Duodenal mucosa (tissue), 2 donors: ENCODE results near the gene FAIM2.

Experiments used
- H3K27ac ChIP-seq: one replicate; pipeline ENCODE4 v1.7.0; 2013; ENCODE audit warnings: low read depth, low read length
- H3K27me3 ChIP-seq, 2 donors: one replicate each; pipeline ENCODE4 v1.7.0; 2013; ENCODE audit warnings: low read length in 2 of 2, control low read depth in 1 of 2; ENCODE audit not compliant: insufficient read depth in 2 of 2, control insufficient read depth in 1 of 2
- H3K36me3 ChIP-seq, 2 donors: one replicate each; pipeline ENCODE4 v1.7.0; 2013; ENCODE audit warnings: low read length in 2 of 2, control low read depth in 1 of 2; ENCODE audit not compliant: insufficient read depth in 2 of 2, control insufficient read depth in 1 of 2
- H3K4me1 ChIP-seq, 2 donors: one replicate each; pipeline ENCODE4 v1.7.0; 2013; ENCODE audit warnings: low read length in 2 of 2, control low read depth in 1 of 2; ENCODE audit not compliant: insufficient read depth in 2 of 2, control insufficient read depth in 1 of 2
- H3K4me3 ChIP-seq, 2 donors: one replicate each; pipeline ENCODE4 v1.7.0; 2013; ENCODE audit warnings: low read length in 2 of 2, low read depth in 1 of 2
- H3K9ac ChIP-seq, 2 donors: one replicate each; pipeline ENCODE4 v1.7.0; 2013; ENCODE audit warnings: low read length in 2 of 2, low read depth in 1 of 2
- H3K9me3 ChIP-seq, 2 donors: one replicate each; pipeline ENCODE4 v1.7.0; 2013; ENCODE audit warnings: low read length in 2 of 2, control low read depth in 1 of 2; ENCODE audit not compliant: control insufficient read depth in 1 of 2

Gene FAIM2

GRCh38 chr12:49895773-49896172 is 7.9 kb downstream of the FAIM2 start:
- no peaks in the 10 kb centered on the region for H3K9me3 ChIP-seq
- no peaks in the 10 kb centered on the region for H3K4me1 ChIP-seq
- H3K27ac ChIP-seq, result no peak overlapping the region
- no peaks in the 10 kb centered on the region for H3K36me3 ChIP-seq
- no peak overlapping the region for H3K9ac ChIP-seq
- no peaks in the 10 kb centered on the region for H3K27me3 ChIP-seq
- H3K4me3 ChIP-seq, result no peak overlapping the region

DNA sequence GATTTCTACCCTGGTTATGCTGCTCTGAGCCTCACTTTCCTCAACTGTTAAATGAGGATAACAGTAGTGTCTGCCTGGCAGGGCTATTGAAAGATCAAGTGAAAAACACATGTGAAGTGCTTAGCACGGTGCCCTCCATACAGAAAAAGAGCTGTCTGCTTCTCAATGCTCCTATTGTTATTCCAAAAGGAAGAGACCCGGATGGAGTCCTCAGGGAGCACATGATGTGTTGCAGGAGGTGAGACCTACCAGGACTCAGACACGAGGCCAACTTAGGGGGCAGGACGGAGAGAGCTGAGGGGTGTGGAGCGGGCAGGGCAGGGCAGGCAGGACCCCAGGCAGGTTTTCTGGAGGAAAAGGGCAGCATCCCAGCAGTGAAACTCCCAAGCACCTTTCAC is 8.9 kb downstream of the FAIM2 start:
- no peak overlapping the region for H3K9ac ChIP-seq
- H3K9me3 ChIP-seq, result no peaks in the 10 kb centered on the region
- no peak overlapping the region for H3K27ac ChIP-seq
- no peak overlapping the region for H3K4me3 ChIP-seq
- H3K4me1 ChIP-seq, result no peaks in the 10 kb centered on the region
- no peaks in the 10 kb centered on the region for H3K27me3 ChIP-seq
- H3K36me3 ChIP-seq, result no peaks in the 10 kb centered on the region

DNA sequence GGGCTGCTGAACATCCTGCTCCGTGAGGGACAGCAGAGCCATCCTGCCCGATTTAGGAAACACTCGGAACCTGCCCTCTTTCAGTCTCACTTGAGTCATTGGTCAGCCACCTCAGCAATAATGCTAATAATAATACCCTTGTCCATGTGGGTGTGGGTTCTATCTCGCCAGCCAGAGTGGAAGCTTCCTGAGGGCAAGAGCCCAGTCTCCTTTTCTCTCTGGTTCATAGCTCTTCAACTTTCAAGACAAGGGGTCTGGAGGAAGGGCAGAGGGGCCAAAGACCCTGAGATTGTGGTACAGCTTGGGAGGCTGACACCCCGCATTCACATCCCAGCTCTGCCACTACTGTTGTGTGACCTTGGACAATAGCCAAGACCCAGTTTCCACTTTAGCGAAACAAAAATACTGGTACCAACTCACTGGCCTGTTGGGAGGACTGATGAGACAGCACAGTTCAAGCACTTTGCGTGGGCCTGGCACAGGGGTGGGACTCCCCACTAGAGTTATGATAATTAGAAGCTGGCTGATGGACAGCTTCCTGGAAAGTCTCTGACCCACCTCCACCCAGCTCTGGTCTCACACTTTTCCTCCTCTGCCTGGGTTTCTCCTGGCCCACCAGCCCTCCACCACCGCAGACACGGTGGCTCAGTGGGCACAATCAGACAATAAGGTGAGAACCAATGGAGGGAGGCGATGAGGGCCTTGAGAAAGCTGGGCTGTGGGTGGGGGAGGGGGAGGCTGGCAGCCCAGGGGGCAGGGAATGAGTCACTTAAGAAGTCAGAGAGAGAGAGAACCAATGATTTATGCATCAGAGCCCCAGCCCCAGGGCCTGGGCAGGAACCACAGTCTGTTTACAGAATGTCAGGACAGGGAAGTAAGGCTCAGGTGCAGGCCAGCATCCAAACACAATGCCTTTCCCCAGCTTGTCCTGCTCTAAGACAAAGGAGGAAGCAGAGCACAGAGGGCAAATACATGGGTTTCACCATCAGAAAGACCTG is 9.6 kb downstream of the FAIM2 start:
- Histone ChIP-seq H3K27me3 (no peaks in the 10 kb centered on the region), H3K4me3 (no peak overlapping the region), H3K9ac (no peak overlapping the region), H3K27ac (no peak overlapping the region), H3K4me1 (no peaks in the 10 kb centered on the region), H3K36me3 (no peaks in the 10 kb centered on the region), H3K9me3 (no peaks in the 10 kb centered on the region)

DNA sequence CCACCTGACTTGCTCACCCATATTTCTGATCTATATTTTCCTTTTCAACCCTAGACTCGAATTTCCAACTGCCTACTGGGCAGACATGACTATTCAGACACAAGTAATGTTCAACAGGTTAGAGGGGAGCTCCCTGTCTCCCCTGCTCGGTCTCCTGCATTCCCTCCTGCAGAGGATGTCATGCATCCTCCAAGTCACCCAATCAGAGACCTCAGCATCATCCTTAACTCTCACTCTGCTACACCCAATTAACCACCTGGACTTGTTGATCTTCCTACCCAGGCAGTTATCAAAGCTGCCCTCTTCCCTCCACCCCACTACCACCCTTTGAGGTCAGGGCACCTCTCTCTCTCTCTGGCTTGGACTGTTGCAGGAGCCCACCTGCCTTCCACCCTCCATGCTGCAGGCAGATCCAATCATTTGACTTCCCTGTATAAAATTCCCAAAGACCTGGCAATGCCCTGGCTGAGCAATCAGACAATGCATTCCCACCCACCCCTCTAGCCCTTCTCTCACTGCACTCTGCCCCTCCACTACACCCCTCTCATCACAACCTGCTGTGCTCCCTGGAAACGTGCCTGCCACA is 10.9 kb downstream of the FAIM2 start:
- H3K36me3 ChIP-seq, result no peaks in the 10 kb centered on the region
- H3K9ac ChIP-seq, result no peak overlapping the region
- H3K27ac ChIP-seq, result no peak overlapping the region
- H3K27me3 ChIP-seq, result no peaks in the 10 kb centered on the region
- no peaks in the 10 kb centered on the region for H3K4me1 ChIP-seq
- H3K9me3 ChIP-seq, result no peaks in the 10 kb centered on the region
- H3K4me3 ChIP-seq, result no peak overlapping the region

DNA sequence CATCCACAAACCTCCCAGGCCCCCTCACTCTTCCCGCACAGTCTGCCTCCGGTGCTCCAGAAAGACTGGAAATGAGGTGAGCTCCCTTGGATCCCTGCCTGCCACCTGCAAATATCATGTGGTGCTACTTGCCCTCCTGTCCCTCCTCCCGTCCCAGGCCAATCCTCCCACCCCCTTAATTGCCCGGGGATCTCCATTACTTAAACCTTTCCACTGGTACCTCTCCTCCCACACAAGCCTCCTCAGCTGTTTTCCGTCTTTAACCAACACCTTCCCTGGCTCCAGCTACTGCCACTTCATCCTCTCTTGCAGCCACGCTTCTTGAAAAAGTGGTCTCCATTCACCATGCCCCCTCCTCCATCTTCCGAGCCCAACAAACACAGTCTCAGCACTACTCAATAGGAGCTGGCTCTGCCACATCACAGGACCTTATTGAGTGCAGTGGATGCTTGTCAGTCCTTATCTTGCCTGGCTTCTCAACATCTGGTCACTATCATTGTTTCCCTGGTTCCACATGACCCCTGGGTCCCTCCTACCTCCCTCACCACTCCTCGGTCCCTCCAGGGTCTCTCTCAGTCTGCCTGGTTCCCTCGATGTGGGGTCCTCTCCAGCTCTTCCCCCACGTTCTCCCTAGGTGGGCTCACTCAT is 11.5 kb downstream of the FAIM2 start:
- Histone ChIP-seq H3K27ac (no peak overlapping the region), H3K9ac (no peak overlapping the region), H3K36me3 (no peaks in the 10 kb centered on the region), H3K4me1 (no peaks in the 10 kb centered on the region), H3K4me3 (no peak overlapping the region), H3K9me3 (no peaks in the 10 kb centered on the region), H3K27me3 (no peaks in the 10 kb centered on the region)

- Histone ChIP-seq H3K27ac (no peak overlapping the region), H3K4me1 (no peaks in the 10 kb centered on the region), H3K4me3 (no peak overlapping the region), H3K27me3 (no peaks in the 10 kb centered on the region), H3K9me3 (no peaks in the 10 kb centered on the region), H3K9ac (no peak overlapping the region), H3K36me3 (no peaks in the 10 kb centered on the region)
These were observed 12.2 kb downstream of the FAIM2 start for GRCh38 chr12:49891476-49891875.

- Histone ChIP-seq H3K27ac (no peak overlapping the region), H3K9me3 (no peaks in the 10 kb centered on the region), H3K36me3 (no peaks in the 10 kb centered on the region), H3K4me3 (no peak overlapping the region), H3K4me1 (no peaks in the 10 kb centered on the region), H3K9ac (no peak overlapping the region), H3K27me3 (peaks cover 0 to under 1% of the 10 kb centered on the region in 2 donors)
These were observed 12.7 kb downstream of the FAIM2 start for GRCh38 chr12:49891012-49891411.

- Histone ChIP-seq H3K27me3 (peaks cover 0 to 4% of the 10 kb centered on the region in 2 donors), H3K27ac (no peak overlapping the region), H3K36me3 (no peaks in the 10 kb centered on the region), H3K4me1 (no peaks in the 10 kb centered on the region), H3K9ac (no peak overlapping the region), H3K9me3 (no peaks in the 10 kb centered on the region), H3K4me3 (no peak overlapping the region)
These were observed 13.6 kb downstream of the FAIM2 start for GRCh38 chr12:49890096-49890461.

- no peak overlapping the region for H3K27ac ChIP-seq
- no peak overlapping the region for H3K9ac ChIP-seq
- H3K4me1 ChIP-seq, result no peaks in the 10 kb centered on the region
- no peaks in the 10 kb centered on the region for H3K9me3 ChIP-seq
- H3K4me3 ChIP-seq, result no peak overlapping the region
- peaks cover 0 to 4% of the 10 kb centered on the region in 2 donors for H3K27me3 ChIP-seq
- no peaks in the 10 kb centered on the region for H3K36me3 ChIP-seq
These were observed 14.2 kb downstream of the FAIM2 start for GRCh38 chr12:49889361-49890095.
